ENCODE measurements around the gene MKRN2OS.
"Not testable (repeated sequence)": the region's sequence is repeated elsewhere in the genome, so short reads cannot be mapped to it uniquely, and the experiment has no call there.

Gene MKRN2OS

DNA sequence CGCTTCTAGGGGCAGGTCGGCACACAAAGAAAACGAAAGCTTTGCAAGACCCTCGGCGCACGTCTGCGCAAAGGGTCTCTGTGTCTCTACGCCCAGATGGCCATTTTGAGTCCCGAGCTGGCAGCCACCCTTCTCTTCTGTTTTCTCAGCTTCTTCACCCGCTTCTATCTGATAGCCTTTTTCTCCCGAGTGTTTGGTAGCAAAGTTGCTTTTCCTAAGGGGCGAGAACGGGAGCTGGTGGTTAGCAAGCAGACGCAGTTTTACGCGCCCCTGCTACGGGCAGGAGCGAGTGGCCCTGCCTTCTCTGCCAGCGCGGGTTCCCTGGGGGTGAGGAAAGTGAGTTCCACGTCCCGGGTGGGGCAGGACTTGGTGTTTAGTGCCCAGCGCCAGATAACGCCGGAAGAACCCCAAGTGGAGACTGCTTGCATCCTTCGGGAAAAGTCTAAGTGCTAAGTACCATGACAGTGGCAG is 8.7 kb upstream of the MKRN2OS start:
- Histone ChIP-seq H3K27ac (ENCODE audit: low read depth, low read length) (no peak overlapping the region), H3K4me2 (ENCODE audit: low read depth, low read length, poor library complexity, severe bottlenecking) (no peak overlapping the region), H3K9me3 (ENCODE audit: insufficient read depth, low read length) (no peaks in the 10 kb centered on the region), H3K36me3 (ENCODE audit: low read length) (no peaks in the 10 kb centered on the region), H2AFZ (ENCODE audit: low read depth, low read length, severe bottlenecking) (no peak overlapping the region), H4K20me1 (ENCODE audit: low read depth, low read length) (no peaks in the 10 kb centered on the region), H3K9ac (ENCODE audit: low read length) (no peak overlapping the region), H3K79me2 (ENCODE audit: insufficient read depth, low read length) (peaks cover 20% of the 10 kb centered on the region), H3K27me3 (ENCODE audit: low read length) (no peaks in the 10 kb centered on the region), H3K4me3 (ENCODE audit: insufficient read depth, low read length, poor library complexity, severe bottlenecking) (no peak overlapping the region), H3F3A (ENCODE audit: insufficient read depth) (no peaks in the 10 kb centered on the region), H3K9me2 (replicated peaks; ENCODE audit: insufficient read depth, low read length) (no peaks in the 10 kb centered on the region)
- TF ChIP-seq, protein P1, sequence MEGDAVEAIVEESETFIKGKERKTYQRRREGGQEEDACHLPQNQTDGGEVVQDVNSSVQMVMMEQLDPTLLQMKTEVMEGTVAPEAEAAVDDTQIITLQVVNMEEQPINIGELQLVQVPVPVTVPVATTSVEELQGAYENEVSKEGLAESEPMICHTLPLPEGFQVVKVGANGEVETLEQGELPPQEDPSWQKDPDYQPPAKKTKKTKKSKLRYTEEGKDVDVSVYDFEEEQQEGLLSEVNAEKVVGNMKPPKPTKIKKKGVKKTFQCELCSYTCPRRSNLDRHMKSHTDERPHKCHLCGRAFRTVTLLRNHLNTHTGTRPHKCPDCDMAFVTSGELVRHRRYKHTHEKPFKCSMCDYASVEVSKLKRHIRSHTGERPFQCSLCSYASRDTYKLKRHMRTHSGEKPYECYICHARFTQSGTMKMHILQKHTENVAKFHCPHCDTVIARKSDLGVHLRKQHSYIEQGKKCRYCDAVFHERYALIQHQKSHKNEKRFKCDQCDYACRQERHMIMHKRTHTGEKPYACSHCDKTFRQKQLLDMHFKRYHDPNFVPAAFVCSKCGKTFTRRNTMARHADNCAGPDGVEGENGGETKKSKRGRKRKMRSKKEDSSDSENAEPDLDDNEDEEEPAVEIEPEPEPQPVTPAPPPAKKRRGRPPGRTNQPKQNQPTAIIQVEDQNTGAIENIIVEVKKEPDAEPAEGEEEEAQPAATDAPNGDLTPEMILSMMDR (IDR thresholded peaks at IDR 0.05; ENCODE audit: insufficient read depth, low read length, poor library complexity, severe bottlenecking), result no peak
- TF ChIP-seq EZH2phosphoT487 (conservative IDR thresholded peaks at IDR 0.05; ENCODE audit: low read length), result no peak

DNA sequence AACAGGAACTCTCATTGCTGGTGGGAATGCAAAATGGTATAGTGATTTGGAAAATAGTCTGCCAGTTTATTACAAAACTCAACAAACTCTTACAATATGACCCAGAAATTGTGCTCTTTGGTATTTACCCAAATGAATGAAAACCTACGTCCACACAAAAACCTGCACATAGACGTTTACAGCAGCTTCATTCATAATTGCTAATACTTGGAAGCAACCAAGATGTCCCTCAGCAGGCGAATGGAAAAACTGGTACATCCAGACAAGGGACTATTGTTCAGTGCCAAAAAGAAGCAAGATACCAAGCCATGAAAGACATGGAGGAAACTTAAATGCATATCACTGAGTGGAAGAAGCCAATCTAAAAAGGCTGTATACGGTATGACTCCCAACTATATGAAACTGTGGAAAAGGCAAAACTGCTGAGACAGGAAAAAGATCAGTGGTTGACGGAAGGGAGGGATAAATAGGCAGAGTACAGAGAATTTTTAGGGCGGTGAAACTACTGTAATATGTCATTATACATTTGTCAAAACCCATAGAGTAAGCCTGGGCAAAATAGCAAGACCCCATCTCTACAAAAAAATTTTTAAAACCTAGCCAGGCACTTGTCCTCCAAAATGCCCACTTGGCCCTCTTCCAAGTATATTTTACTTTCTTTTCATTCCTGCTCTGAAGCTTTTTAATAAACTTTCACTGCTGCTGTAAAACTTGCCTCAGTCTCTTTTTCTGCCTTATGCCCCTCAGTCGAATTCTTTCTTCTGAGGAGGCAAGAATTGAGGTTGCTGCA is 4.9 kb upstream of the MKRN2OS start:
- Histone ChIP-seq H3F3A (ENCODE audit: insufficient read depth) (no peaks in the 10 kb centered on the region), H3K4me2 (ENCODE audit: low read depth, low read length, poor library complexity, severe bottlenecking) (no peak overlapping the region), H3K79me2 (ENCODE audit: insufficient read depth, low read length) (no peaks in the 10 kb centered on the region), H2AFZ (ENCODE audit: low read depth, low read length, severe bottlenecking) (no peak overlapping the region), H3K4me3 (ENCODE audit: insufficient read depth, low read length, poor library complexity, severe bottlenecking) (no peak overlapping the region), H4K20me1 (ENCODE audit: low read depth, low read length) (no peaks in the 10 kb centered on the region), H3K27ac (ENCODE audit: low read depth, low read length) (no peak overlapping the region), H3K9me3 (ENCODE audit: insufficient read depth, low read length) (no peaks in the 10 kb centered on the region), H3K9me2 (replicated peaks; ENCODE audit: insufficient read depth, low read length) (no peaks in the 10 kb centered on the region), H3K36me3 (ENCODE audit: low read length) (no peaks in the 10 kb centered on the region), H3K27me3 (ENCODE audit: low read length) (no peaks in the 10 kb centered on the region), H3K9ac (ENCODE audit: low read length) (no peak overlapping the region)
- no peak for TF ChIP-seq EZH2phosphoT487 (conservative IDR thresholded peaks at IDR 0.05; ENCODE audit: low read length)
- TF ChIP-seq, protein P1 (IDR thresholded peaks at IDR 0.05; ENCODE audit: insufficient read depth, low read length, poor library complexity, severe bottlenecking), result no peak

DNA sequence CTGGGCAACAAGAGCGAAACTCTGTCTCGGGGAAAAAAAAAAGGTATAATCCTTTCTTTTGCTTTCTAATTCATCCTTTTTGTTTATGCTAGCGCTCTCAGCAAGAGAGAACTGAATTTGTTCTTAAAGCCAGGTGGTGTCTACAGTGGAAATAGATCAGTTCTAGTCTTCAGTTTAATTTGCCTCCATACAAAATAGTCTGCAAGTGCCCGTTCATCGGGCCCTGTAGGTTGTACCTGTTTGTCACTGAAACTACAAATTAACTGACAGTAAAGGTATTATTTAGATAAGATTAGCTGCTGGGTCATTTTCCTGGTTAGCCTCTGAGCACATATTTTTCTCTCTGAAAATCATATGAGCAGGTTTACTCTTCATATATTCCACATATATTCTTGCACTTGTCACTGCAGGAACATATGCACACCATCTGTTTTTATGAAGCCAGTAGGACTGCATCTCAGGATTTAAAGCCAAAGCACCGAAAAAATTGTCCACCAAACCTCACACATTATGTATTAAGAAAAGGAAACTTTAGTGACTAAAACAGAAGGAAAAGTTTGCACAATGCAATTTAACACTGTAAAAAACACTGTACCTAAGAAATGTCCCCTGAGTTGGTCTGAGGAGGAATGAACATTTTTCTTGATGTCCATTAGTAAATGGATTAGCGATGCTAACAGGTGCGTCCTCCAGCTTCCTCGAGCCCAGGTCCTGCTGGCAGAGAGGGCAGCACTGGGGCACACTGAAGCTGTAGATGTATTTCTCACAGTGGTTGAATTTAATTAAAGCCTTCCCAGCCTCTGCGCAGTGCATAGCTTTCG is 437 bp downstream of the MKRN2OS start:
- Histone ChIP-seq H4K20me1 (ENCODE audit: low read depth, low read length) (no peaks in the 10 kb centered on the region), H3K4me2 (ENCODE audit: low read depth, low read length, poor library complexity, severe bottlenecking) (no peak overlapping the region), H3F3A (ENCODE audit: insufficient read depth) (no peaks in the 10 kb centered on the region), H3K79me2 (ENCODE audit: insufficient read depth, low read length) (no peaks in the 10 kb centered on the region), H3K27me3 (ENCODE audit: low read length) (no peaks in the 10 kb centered on the region), H3K9me2 (replicated peaks; ENCODE audit: insufficient read depth, low read length) (no peaks in the 10 kb centered on the region), H3K9ac (ENCODE audit: low read length) (no peak overlapping the region), H3K36me3 (ENCODE audit: low read length) (no peaks in the 10 kb centered on the region), H3K4me3 (ENCODE audit: insufficient read depth, low read length, poor library complexity, severe bottlenecking) (no peak overlapping the region), H3K27ac (ENCODE audit: low read depth, low read length) (no peak overlapping the region), H3K9me3 (ENCODE audit: insufficient read depth, low read length) (no peaks in the 10 kb centered on the region), H2AFZ (ENCODE audit: low read depth, low read length, severe bottlenecking) (no peak overlapping the region)
- no peak for TF ChIP-seq EZH2phosphoT487 (conservative IDR thresholded peaks at IDR 0.05; ENCODE audit: low read length)
- TF ChIP-seq, protein P1 (IDR thresholded peaks at IDR 0.05; ENCODE audit: insufficient read depth, low read length, poor library complexity, severe bottlenecking), result no peak

DNA sequence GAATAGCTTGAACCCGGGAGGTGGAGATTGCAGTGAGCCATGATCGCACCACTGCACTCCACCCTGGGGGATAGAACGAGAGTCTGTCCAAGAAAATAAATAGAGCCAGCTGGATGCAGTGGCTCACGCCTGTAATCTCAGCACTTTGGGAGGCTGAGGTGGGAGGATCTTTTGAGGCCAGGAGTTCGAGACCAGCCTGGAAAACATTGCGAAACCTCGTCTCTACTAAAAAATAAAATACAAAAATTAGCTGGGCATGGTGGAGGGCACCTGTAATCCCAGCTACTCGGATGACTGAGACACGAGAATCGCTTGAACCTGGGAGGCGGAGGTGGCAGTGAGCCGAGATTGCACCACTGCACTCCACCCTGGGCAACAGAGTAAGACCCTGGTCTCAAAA is 1.8 kb downstream of the MKRN2OS start:
- H3K9me3 ChIP-seq (ENCODE audit: insufficient read depth, low read length); H3F3A ChIP-seq (ENCODE audit: insufficient read depth); H3K4me2 ChIP-seq (ENCODE audit: low read depth, low read length, poor library complexity, severe bottlenecking); H2AFZ ChIP-seq (ENCODE audit: low read depth, low read length, severe bottlenecking); H3K9ac ChIP-seq (ENCODE audit: low read length); H3K27me3 ChIP-seq (ENCODE audit: low read length); H3K27ac ChIP-seq (ENCODE audit: low read depth, low read length); H4K20me1 ChIP-seq (ENCODE audit: low read depth, low read length); H3K9me2 ChIP-seq (replicated peaks; ENCODE audit: insufficient read depth, low read length); H3K79me2 ChIP-seq (ENCODE audit: insufficient read depth, low read length); H3K36me3 ChIP-seq (ENCODE audit: low read length); H3K4me3 ChIP-seq (ENCODE audit: insufficient read depth, low read length, poor library complexity, severe bottlenecking): not testable (repeated sequence)

Measured in SU-DHL-6 (cell line).